GM15510 (cell line): ENCODE data around the gene GET4.

ENCODE experiments used
- POLR2A ChIP-seq: IDR thresholded peaks from 3 replicates; pipeline ENCODE4 v1.6.1; 2011; ENCODE audit warnings: borderline replicate concordance; ENCODE audit not compliant: insufficient read length; ENCODE audit errors: extremely low read depth

GET4 gene

DNA sequence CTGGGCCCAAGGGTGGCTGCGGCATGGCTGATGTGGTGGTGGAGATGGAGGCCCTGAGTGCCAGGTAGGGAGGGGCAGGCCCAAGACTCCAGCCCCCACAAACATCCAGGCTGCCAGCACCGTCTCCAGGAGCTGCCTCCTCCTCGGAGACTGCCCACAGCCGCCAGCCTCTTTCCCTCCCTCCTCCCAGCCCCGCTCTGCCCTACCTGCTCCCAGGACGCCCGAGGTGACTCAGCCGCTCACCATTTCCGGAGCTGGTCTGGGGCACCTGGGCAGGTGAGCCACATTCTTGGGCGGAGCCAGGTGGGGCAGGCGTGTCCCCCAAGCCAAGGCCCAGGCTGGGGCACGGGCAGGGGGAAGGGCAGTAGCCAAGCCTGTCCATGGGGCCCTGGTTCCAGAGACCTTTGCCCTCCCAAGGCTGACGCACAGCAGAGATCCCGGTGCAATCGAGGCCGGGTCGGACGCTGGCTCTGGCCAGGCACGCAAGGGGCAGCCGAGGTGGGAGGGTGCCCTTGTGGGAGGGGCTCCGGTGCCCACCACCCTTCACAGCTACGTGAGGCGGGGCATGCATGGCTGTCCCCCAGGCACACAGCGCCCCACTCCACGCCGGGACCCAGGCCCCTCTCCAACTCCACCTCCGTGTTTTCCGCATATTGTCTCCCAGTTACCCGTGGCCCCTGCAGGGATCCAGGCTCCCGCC is 69.4 kb downstream of the GET4 start:
- TF ChIP-seq POLR2A, result no peak
